T-helper 2 cell treated with Interferon-gamma antibody and Interleukin-4, amounts not matched to agents 5 μg/mL and 100 μg/mL, for 36 hours (primary cell): ENCODE measurements around the gene PNLIPRP2.

Experiments
- DNase-seq: peaks from one replicate; pipeline ENCODE4 v3.0.0; 2021; ENCODE audit warnings: low spot score
- H3K27ac Mint-ChIP-seq: one replicate; pipeline ENCODE4 v1.8.0; 2021; ENCODE audit warnings: mild to moderate bottlenecking, mixed read lengths
- H3K27me3 Mint-ChIP-seq: one replicate; pipeline ENCODE4 v1.8.0; 2021; ENCODE audit warnings: low read depth, mixed read lengths
- H3K36me3 Mint-ChIP-seq: one replicate; pipeline ENCODE4 v1.8.0; 2021; ENCODE audit warnings: low read depth, mixed read lengths
- H3K4me1 Mint-ChIP-seq: one replicate; pipeline ENCODE4 v1.8.0; 2021; ENCODE audit warnings: low read depth, mixed read lengths
- H3K4me3 Mint-ChIP-seq: one replicate; pipeline ENCODE4 v1.8.0; 2022; ENCODE audit warnings: mild to moderate bottlenecking, moderate library complexity, mixed read lengths
- H3K9me3 Mint-ChIP-seq: one replicate; pipeline ENCODE4 v1.8.0; 2021; ENCODE audit warnings: mixed read lengths

The PNLIPRP2 gene

DNA sequence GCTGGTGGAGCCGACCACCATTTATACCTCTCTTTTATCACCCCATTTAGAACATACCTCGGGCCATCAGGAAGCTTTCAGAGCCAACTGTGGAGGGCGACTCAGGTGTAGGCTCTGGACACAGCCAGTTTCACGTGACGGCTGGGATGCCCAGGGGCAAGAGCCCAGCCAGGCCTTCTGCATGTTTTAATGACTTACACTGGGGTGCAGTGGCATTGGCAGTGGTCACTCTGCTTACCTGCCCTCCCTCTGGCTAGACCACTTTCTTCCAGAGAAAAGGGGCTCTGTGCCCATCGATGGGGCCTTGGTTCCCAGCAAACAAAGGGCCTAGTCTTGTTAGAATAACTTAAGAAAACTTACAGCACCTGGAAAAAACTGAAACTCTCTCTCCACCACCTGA is 50.0 kb downstream of the PNLIPRP2 start:
- DNase-seq: no peak
- Mint-ChIP-seq H3K9me3 (no peaks in the 10 kb centered on the region), H3K4me3 (no peak overlapping the region), H3K36me3 (no peaks in the 10 kb centered on the region), H3K27me3 (peaks cover 13% of the 10 kb centered on the region), H3K27ac (no peak overlapping the region), H3K4me1 (no peaks in the 10 kb centered on the region)

DNA sequence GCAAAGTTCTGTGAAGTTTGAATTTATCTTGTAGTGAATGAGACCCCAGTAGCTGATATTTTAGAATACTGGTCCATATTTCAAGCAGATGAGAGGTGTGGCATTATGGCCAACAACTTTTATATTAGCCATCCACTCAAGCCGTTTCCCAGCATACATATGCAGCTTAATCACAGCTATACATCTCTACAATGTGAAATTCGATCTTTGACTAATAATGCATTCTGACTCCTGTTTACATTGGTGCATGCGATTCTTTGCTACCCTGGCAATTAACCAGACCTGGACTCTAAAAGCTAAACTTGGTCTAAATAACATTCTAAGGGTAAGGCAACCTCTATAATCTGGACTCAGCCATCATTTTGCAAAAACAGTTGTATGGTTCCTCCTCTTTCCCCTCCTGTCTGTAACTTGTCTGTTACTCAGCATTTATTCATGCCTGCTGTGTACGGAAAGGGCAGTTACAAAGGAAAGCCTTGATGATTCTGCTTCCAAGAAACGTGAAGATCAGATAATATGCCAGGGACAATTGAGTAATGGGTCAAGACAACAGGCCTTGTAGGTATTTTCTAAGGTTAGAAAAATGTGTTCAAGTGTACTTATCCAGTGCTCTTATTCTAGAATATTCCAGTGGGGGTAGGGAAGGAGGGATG is 50.6 kb downstream of the PNLIPRP2 start:
- H3K36me3 Mint-ChIP-seq: no peaks in the 10 kb centered on the region
- no peak overlapping the region for H3K27ac Mint-ChIP-seq
- DNase-seq: no peak
- no peak overlapping the region for H3K4me3 Mint-ChIP-seq
- H3K27me3 Mint-ChIP-seq: peaks cover 13% of the 10 kb centered on the region
- no peaks in the 10 kb centered on the region for H3K4me1 Mint-ChIP-seq
- H3K9me3 Mint-ChIP-seq: no peaks in the 10 kb centered on the region

DNA sequence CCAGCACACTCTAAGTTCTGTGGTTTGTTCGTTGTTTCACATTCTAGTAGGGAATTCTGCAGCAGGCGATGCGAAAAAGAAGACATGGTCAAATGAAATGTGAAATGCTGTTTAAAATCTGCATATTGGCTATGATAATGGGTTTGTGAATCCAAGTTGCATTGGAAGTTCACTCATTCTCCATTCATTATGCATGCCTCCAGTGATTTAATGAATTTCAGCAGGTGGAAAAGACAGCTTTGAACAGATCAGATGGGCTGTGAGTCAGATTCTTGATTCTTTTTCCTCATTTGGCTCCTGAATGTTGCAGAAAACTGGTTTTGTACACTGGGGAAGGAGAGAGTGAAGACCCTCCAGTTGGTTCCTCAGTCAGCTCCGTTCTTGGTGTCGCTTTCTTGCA is 52.1 kb downstream of the PNLIPRP2 start:
- Mint-ChIP-seq H3K27me3 (peaks cover 13% of the 10 kb centered on the region), H3K4me3 (no peak overlapping the region), H3K36me3 (no peaks in the 10 kb centered on the region), H3K4me1 (no peaks in the 10 kb centered on the region), H3K27ac (no peak overlapping the region), H3K9me3 (no peaks in the 10 kb centered on the region)
- DNase-seq: no peak

DNA sequence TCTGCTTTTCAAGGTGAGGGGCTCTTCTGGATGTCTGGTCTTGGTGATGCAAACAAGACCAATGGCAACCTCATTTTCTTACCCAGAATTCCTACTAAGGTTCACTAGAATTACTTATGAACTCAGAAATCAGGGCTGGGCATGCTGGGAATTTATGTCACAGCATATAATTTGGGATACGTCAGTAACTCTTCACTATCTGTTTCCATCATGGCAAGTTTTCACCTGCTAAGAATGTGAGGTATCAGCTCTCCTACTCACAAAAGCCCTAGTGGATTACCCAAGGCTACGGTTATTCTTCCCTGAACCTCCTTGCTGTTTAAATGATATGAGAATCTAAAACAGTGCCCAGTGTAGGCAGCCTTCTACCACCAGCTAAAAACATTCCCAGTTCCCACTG is 53.1 kb downstream of the PNLIPRP2 start:
- H3K9me3 Mint-ChIP-seq: no peaks in the 10 kb centered on the region
- H3K36me3 Mint-ChIP-seq: no peaks in the 10 kb centered on the region
- DNase-seq: no peak
- H3K4me1 Mint-ChIP-seq: no peaks in the 10 kb centered on the region
- H3K27me3 Mint-ChIP-seq: peaks cover 13% of the 10 kb centered on the region
- H3K27ac Mint-ChIP-seq: no peak overlapping the region
- H3K4me3 Mint-ChIP-seq: no peak overlapping the region

GRCh38 chr10:116674901-116675423 is 54.2 kb downstream of the PNLIPRP2 start:
- Mint-ChIP-seq H3K27ac (no peak overlapping the region), H3K9me3 (no peaks in the 10 kb centered on the region), H3K36me3 (no peaks in the 10 kb centered on the region), H3K4me1 (no peaks in the 10 kb centered on the region), H3K4me3 (no peak overlapping the region), H3K27me3 (peaks cover 13% of the 10 kb centered on the region)
- DNase-seq: no peak

GRCh38 chr10:116676118-116676517 is 55.4 kb downstream of the PNLIPRP2 start:
- Mint-ChIP-seq H3K4me3 (no peak overlapping the region), H3K4me1 (no peaks in the 10 kb centered on the region)

DNA sequence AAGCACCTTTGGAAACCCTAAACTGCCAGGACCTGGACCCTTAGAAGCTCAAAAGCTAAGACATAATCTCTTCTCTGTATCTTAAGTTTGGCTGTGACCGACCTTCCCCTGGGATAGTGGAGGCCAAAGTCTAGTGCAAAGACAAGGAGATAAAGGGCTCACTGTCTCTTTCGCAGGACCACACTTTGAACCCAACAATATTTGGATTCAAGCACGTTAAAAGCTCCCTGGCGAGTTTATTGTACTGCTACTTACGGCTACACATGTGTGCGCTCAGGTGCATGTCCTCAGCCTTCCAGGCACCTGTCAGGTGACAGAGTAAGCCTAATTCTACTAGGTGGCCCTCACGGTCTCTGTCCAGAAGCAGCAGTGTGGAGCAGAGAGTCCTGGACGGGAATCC is 55.9 kb downstream of the PNLIPRP2 start:
- Mint-ChIP-seq H3K27ac (no peak overlapping the region), H3K9me3 (no peaks in the 10 kb centered on the region), H3K4me3 (no peak overlapping the region), H3K27me3 (peaks cover 4% of the 10 kb centered on the region), H3K36me3 (no peaks in the 10 kb centered on the region), H3K4me1 (no peaks in the 10 kb centered on the region)
- no peak for DNase-seq

More at GRCh38 chr10:116676118-116676517, 55.4 kb downstream of the PNLIPRP2 start:
- DNase-seq: no peak
- Mint-ChIP-seq H3K27ac (no peak overlapping the region), H3K36me3 (no peaks in the 10 kb centered on the region), H3K9me3 (no peaks in the 10 kb centered on the region), H3K27me3 (peaks cover 5% of the 10 kb centered on the region)

- no peaks in the 10 kb centered on the region for H3K9me3 Mint-ChIP-seq
- DNase-seq: no peak
- no peaks in the 10 kb centered on the region for H3K4me1 Mint-ChIP-seq
- H3K4me3 Mint-ChIP-seq: no peak overlapping the region
- no peaks in the 10 kb centered on the region for H3K36me3 Mint-ChIP-seq
- peaks cover 3% of the 10 kb centered on the region for H3K27me3 Mint-ChIP-seq
- no peak overlapping the region for H3K27ac Mint-ChIP-seq
Measured at GRCh38 chr10:116679351-116679750, 58.6 kb downstream of the PNLIPRP2 start.

GRCh38 chr10:116683166-116683565 is 62.4 kb downstream of the PNLIPRP2 start:
- no peak overlapping the region for H3K4me3 Mint-ChIP-seq
- DNase-seq: no peak
- no peaks in the 10 kb centered on the region for H3K4me1 Mint-ChIP-seq
- H3K27me3 Mint-ChIP-seq: peaks cover 3% of the 10 kb centered on the region
- no peaks in the 10 kb centered on the region for H3K36me3 Mint-ChIP-seq
- no peak overlapping the region for H3K27ac Mint-ChIP-seq
- H3K9me3 Mint-ChIP-seq: no peaks in the 10 kb centered on the region

DNA sequence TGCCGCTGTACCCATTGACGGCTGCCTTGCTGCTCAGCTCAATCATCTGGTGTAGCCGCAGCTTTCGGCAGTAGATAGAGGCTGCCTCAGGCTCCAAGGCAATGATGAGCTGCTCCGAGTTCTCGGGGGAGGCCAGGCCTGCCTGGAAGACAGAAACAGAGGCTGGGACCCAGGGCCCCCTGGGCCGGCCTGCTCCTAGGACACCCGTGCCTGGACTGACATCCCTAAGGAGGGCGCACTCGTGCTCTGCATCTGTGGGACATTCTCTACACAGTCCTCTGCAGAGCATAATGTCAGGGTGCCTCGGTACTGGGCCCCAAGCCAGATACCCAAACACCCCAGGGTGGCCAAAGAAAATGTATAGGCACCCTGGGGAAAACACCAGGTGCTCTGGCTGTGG is 63.1 kb downstream of the PNLIPRP2 start:
- Mint-ChIP-seq H3K4me3 (no peak overlapping the region), H3K9me3 (no peaks in the 10 kb centered on the region), H3K27me3 (peaks cover 3% of the 10 kb centered on the region), H3K36me3 (no peaks in the 10 kb centered on the region), H3K4me1 (no peaks in the 10 kb centered on the region), H3K27ac (no peak overlapping the region)
- no peak for DNase-seq

- Mint-ChIP-seq H3K4me3 (no peak overlapping the region), H3K27me3 (peaks cover 3% of the 10 kb centered on the region), H3K36me3 (no peaks in the 10 kb centered on the region), H3K4me1 (no peaks in the 10 kb centered on the region), H3K27ac (no peak overlapping the region), H3K9me3 (no peaks in the 10 kb centered on the region)
- no peak for DNase-seq
Measured at GRCh38 chr10:116684781-116685180, 64.0 kb downstream of the PNLIPRP2 start.

DNA sequence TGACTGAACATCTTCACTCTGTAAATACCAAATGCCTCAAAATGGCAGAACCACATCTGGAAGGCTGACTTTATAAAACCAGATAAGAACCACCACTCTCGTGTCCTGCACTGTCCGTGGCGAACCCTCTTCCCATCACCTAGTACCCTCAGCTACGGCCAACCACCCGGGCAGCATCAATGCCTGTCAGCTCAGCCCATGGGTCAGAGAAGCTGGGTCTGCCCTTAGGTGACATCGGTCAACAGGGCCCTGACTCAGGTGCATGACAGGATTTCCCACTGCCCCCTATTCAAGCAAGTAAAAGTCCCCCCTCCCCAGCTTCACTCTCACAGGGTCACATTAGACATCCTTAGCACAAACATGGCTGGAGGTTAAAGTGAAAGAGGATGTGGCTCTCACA is 65.1 kb downstream of the PNLIPRP2 start:
- Mint-ChIP-seq H3K27me3 (peaks cover 3% of the 10 kb centered on the region), H3K4me1 (no peaks in the 10 kb centered on the region), H3K9me3 (no peaks in the 10 kb centered on the region), H3K27ac (no peak overlapping the region), H3K4me3 (no peak overlapping the region), H3K36me3 (no peaks in the 10 kb centered on the region)
- no peak for DNase-seq

GRCh38 chr10:116686632-116687031 is 65.9 kb downstream of the PNLIPRP2 start:
- Mint-ChIP-seq H3K4me3 (no peak overlapping the region), H3K27ac (no peak overlapping the region), H3K9me3 (no peaks in the 10 kb centered on the region), H3K27me3 (peaks cover under 1% of the 10 kb centered on the region), H3K4me1 (no peaks in the 10 kb centered on the region), H3K36me3 (no peaks in the 10 kb centered on the region)
- DNase-seq: no peak

- no peaks in the 10 kb centered on the region for H3K27me3 Mint-ChIP-seq
- H3K27ac Mint-ChIP-seq: no peak overlapping the region
- no peak for DNase-seq
Measured at GRCh38 chr10:116687633-116688032, 66.9 kb downstream of the PNLIPRP2 start.

GRCh38 chr10:116688241-116688711 is 67.5 kb downstream of the PNLIPRP2 start:
- Mint-ChIP-seq H3K4me1 (no peaks in the 10 kb centered on the region), H3K4me3 (no peak overlapping the region), H3K27ac (no peak overlapping the region), H3K9me3 (no peaks in the 10 kb centered on the region), H3K36me3 (no peaks in the 10 kb centered on the region), H3K27me3 (peaks cover 2% of the 10 kb centered on the region)
- no peak for DNase-seq

More at GRCh38 chr10:116687633-116688032, 66.9 kb downstream of the PNLIPRP2 start:
- Mint-ChIP-seq H3K36me3 (no peaks in the 10 kb centered on the region), H3K4me3 (no peak overlapping the region), H3K4me1 (no peaks in the 10 kb centered on the region), H3K9me3 (no peaks in the 10 kb centered on the region)
